ENCODE data around the gene SELENOO. TPM values are rescaled to one million over a fixed set of nuclear protein-coding genes. Genes with fewer than 3 reads are reported as not detected.

SELENOO gene
- total RNA-seq, 4 donors from 2014 or later: 20.7 to 50.6 (median 31.0) TPM

DNA sequence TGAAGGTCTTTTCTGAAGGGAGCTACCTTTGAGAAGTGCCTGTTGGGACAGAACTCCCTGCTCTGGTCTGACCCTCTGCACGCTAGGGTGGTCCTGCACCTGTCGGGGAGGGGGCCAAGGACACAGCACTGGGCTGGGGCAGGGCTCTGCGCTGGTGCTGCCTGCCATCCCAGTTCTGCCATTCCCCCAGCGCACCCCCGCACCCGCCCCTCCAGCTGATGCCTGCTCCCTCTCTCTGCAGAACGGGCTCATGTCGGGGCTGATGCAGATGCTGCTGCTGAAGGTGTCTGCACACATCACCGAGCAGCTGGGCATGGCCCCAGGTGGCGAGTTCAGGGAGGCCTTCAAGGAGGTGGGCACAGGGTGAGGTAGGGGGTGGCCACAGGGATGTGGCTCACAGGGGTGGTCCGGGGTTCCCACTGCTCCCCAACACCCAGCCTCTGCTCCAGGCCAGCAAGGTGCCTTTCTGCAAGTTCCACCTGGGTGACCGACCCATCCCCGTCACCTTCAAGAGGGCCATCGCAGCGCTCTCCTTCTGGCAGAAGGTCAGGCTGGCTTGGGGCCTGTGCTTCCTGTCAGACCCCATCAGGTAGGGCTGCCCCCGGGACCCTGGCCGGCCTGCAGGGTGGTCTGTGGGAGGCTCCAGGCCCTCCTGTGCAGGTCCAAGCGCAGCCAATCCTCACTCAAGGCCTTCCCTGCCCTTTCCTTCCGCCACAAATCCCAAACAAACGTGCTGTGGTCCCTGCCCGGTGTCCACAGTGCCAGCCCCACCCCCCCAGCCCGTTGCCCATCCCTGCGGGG is 3.6 kb upstream of the SELENOO start:
- no peak for TF ChIP-seq POLR2A (IDR thresholded peaks at IDR 0.05)
- TF ChIP-seq, protein P1, sequence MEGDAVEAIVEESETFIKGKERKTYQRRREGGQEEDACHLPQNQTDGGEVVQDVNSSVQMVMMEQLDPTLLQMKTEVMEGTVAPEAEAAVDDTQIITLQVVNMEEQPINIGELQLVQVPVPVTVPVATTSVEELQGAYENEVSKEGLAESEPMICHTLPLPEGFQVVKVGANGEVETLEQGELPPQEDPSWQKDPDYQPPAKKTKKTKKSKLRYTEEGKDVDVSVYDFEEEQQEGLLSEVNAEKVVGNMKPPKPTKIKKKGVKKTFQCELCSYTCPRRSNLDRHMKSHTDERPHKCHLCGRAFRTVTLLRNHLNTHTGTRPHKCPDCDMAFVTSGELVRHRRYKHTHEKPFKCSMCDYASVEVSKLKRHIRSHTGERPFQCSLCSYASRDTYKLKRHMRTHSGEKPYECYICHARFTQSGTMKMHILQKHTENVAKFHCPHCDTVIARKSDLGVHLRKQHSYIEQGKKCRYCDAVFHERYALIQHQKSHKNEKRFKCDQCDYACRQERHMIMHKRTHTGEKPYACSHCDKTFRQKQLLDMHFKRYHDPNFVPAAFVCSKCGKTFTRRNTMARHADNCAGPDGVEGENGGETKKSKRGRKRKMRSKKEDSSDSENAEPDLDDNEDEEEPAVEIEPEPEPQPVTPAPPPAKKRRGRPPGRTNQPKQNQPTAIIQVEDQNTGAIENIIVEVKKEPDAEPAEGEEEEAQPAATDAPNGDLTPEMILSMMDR (IDR thresholded peaks at IDR 0.05): no peak
- Histone ChIP-seq H3K4me1 (peaks cover 13 to 14% of the 10 kb centered on the region in 2 donors), H3K36me3 (peaks cover 24% of the 10 kb centered on the region in 2 donors), H3K27me3 (no peaks in the 10 kb centered on the region), H3K4me3 (replicated peaks in 1 of 3) (no peak overlapping the region), H3K9me3 (no peaks in the 10 kb centered on the region), H3K27ac (no peak overlapping the region)
- DNase-seq: no peak
- 89 to 93% methylated on average over 9 to 22 of the region's 23 CpGs for WGBS, 2 donors
- intact Hi-C loops (cut with DNase I): no loop called here

DNA sequence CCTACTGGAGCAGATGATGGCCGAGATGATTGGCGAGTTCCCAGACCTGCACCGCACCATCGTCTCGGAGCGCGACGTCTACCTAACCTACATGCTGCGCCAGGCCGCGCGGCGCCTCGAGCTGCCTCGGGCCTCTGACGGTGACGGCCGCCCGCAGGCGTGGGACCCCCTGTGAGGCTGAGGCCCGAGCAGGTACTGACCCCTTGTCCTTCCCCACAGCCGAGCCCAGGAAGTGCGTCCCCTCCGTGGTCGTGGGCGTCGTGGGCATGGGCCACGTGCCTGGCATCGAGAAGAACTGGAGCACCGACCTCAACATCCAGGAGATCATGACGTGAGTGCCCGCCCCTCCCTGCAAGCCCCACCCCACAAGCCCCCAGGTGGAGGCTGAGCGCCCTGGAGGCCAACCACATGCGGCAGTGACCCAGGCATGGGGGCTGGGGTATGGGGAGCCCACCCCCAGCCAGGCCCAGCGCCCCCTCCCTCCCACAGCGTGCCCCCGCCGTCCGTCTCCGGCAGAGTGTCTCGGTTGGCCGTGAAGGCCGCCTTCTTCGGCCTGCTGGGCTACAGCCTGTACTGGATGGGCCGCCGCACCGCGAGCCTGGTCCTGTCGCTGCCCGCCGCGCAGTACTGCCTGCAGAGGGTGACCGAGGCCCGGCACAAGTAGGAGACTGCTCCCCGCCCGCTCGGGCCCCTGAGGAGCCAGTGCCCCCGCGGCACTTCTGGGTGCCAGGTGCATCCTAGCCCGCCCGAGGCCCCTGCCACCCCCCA is 2.8 kb upstream of the SELENOO start:
- WGBS, 2 donors: 94 to 98% methylated on average over 31 to 53 of the region's 61 CpGs
- DNase-seq: no peak
- TF ChIP-seq, protein P1 (IDR thresholded peaks at IDR 0.05): no peak
- TF ChIP-seq POLR2A (IDR thresholded peaks at IDR 0.05): no peak
- intact Hi-C loops (cut with DNase I): no loop called here
- Histone ChIP-seq H3K27me3 (no peaks in the 10 kb centered on the region), H3K4me3 (replicated peaks in 1 of 3) (no peak overlapping the region), H3K36me3 (peaks cover 24 to 27% of the 10 kb centered on the region in 2 donors), H3K27ac (no peak overlapping the region), H3K9me3 (no peaks in the 10 kb centered on the region), H3K4me1 (peaks cover 18 to 19% of the 10 kb centered on the region in 2 donors)

DNA sequence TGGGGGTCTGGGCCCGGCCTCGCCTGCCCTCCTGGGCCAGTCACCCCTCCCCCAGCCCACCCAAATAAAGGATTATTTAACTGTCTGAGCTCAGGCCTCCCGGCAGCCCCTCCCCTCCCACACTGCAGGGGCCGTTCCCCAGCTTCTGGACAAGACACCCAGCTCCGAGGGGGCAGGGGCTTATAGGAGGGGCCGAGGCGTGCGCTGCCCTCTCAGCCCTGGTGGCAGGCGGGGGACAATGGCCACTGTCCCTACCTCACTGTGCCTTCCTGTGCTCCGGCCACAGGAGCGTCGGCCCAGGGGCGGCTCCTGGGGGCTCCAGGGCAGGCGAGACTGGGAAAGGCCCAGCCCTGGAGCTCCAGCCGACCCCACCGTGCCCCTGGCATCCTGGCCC is 2.2 kb upstream of the SELENOO start:
- Histone ChIP-seq H3K27me3 (no peaks in the 10 kb centered on the region), H3K4me3 (replicated peaks in 1 of 3) (no peak overlapping the region), H3K9me3 (no peaks in the 10 kb centered on the region), H3K4me1 (peaks cover 18 to 19% of the 10 kb centered on the region in 2 donors), H3K27ac (no peak overlapping the region), H3K36me3 (peaks cover 24 to 30% of the 10 kb centered on the region in 2 donors)
- 93% methylated on average over 16 of the region's 16 CpGs for WGBS, 2 donors
- no peak for TF ChIP-seq POLR2A (IDR thresholded peaks at IDR 0.05)
- TF ChIP-seq, protein P1 (IDR thresholded peaks at IDR 0.05): no peak
- DNase-seq: no peak
- intact Hi-C loops (cut with DNase I): no loop called here

DNA sequence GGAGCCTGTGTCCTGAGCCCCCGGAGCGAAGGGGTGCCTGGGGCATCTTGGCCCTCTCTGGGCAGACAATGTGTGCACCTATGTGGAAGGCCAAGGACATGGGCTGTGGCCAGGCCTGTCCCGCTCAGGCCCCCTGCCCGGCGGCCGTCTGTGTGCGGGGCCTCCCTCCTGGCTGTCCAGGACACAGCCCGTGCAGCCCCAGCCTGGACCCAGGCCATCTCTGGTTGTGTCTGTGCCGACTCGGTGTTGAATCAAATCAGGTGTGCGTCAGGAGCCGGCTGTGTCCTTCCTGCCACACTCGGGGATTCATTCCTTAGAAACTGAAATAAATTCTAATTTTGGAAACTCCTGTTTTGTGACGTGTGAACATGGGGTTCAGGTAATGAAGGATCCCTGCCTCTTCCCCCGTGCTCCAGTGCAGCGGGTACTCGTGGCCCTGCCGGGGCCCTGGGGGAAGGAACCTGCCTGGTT is 1.5 kb upstream of the SELENOO start:
- Histone ChIP-seq H3K4me3 (replicated peaks in 1 of 3) (no peak overlapping the region), H3K4me1 (peaks cover 18 to 19% of the 10 kb centered on the region in 2 donors), H3K36me3 (peaks cover 20 to 28% of the 10 kb centered on the region in 2 donors), H3K27me3 (no peaks in the 10 kb centered on the region), H3K27ac (no peak overlapping the region), H3K9me3 (no peaks in the 10 kb centered on the region)
- 92 to 95% methylated on average over 12 to 13 of the region's 18 CpGs for WGBS, 2 donors
- no peak for DNase-seq
- intact Hi-C loops (cut with DNase I): no loop called here
- no peak for TF ChIP-seq POLR2A (IDR thresholded peaks at IDR 0.05)
- TF ChIP-seq, protein P1 (IDR thresholded peaks at IDR 0.05): no peak

All from thyroid gland (tissue), 4 donors.